IPS-20b (cell line): Measurements from ENCODE around the gene MACC1.

Experiments used
- H3K27ac ChIP-seq: one replicate; pipeline ENCODE4 v1.5.1; 2013; ENCODE audit warnings: low read length
- H3K27me3 ChIP-seq: 2 replicates; pipeline ENCODE4 v1.6.1; 2013; ENCODE audit warnings: mild to moderate bottlenecking, low read length, inconsistent platforms; ENCODE audit not compliant: insufficient read depth
- H3K36me3 ChIP-seq: 2 replicates; pipeline ENCODE4 v1.6.1; 2013; ENCODE audit warnings: low read depth, mild to moderate bottlenecking, inconsistent platforms, low read length, moderate library complexity; ENCODE audit not compliant: insufficient read depth
- H3K4me1 ChIP-seq: 2 replicates; pipeline ENCODE4 v1.6.1; 2013; ENCODE audit warnings: mild to moderate bottlenecking, control low read depth, inconsistent platforms, low read length, moderate library complexity; ENCODE audit not compliant: insufficient read depth
- H3K4me3 ChIP-seq: 2 replicates; pipeline ENCODE4 v1.5.1; 2013; ENCODE audit warnings: mild to moderate bottlenecking, low read length, inconsistent platforms
- H3K9ac ChIP-seq: 2 replicates; pipeline ENCODE4 v1.6.1; 2013; ENCODE audit warnings: low read depth, mild to moderate bottlenecking, inconsistent platforms, low read length, moderate library complexity
- H3K9me3 ChIP-seq: 2 replicates; pipeline ENCODE4 v1.6.1; 2013; ENCODE audit warnings: mild to moderate bottlenecking, low read depth, low read length, inconsistent platforms; ENCODE audit not compliant: insufficient read depth

MACC1 gene

DNA sequence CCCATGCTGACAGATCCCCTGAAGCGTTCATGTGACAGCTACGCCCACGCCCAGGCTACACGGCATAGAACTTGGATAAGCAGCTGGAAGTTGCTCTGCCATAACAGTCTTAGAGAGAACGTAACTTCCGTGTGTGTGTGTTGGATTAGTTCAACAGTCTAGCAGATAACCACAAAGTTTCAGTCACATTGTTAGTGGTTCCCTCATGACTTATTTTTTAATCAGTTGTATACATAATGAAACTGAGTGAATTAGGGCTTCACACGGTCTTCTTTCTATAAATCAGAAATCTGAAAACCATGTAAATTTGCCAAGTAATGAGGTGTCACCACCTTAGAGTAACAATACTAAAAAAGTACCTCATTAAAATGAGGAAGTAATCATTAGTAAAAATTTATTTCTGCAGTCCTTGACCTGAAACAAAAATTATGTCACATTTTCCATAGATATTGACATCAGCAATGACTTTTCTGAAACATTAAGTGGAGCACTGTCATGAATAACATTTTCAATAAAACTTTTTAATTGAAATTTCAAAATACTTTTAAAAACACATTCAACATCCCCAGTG is 21.7 kb upstream of the MACC1 start:
- no peak overlapping the region for H3K9ac ChIP-seq
- no peaks in the 10 kb centered on the region for H3K36me3 ChIP-seq
- no peaks in the 10 kb centered on the region for H3K9me3 ChIP-seq
- H3K27me3 ChIP-seq, result no peaks in the 10 kb centered on the region
- H3K4me3 ChIP-seq, result no peak overlapping the region
- no peaks in the 10 kb centered on the region for H3K4me1 ChIP-seq
- no peak overlapping the region for H3K27ac ChIP-seq

DNA sequence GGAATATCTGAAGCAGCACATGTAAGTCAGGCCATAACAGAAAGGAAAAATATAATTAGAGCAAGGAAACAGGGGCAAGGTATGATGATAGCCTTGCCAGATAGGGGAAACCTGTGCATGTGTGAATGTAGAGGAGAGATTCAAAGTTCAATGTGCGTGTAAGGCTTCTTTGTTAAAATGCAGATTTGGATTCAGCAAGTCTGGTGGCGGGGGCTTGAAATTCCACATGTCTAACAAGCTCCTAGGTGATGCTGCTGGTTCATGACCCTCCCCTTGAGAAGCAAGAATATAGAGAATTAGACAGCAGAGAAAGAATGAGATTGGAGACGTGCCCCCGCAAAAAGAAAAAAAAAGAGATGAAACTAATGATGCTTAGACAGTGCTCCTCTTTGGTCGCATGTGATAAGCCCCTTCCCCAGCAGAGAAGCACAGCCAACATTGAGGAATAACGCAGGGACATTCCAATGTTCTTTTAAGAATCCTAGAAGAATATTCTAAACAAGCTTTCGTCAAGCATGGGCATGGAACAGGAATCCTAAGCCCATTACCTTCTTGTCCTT is 21.1 kb upstream of the MACC1 start:
- Histone ChIP-seq H3K9ac (no peak overlapping the region), H3K27me3 (no peaks in the 10 kb centered on the region), H3K4me1 (no peaks in the 10 kb centered on the region), H3K27ac (no peak overlapping the region), H3K36me3 (no peaks in the 10 kb centered on the region), H3K9me3 (no peaks in the 10 kb centered on the region), H3K4me3 (no peak overlapping the region)

DNA sequence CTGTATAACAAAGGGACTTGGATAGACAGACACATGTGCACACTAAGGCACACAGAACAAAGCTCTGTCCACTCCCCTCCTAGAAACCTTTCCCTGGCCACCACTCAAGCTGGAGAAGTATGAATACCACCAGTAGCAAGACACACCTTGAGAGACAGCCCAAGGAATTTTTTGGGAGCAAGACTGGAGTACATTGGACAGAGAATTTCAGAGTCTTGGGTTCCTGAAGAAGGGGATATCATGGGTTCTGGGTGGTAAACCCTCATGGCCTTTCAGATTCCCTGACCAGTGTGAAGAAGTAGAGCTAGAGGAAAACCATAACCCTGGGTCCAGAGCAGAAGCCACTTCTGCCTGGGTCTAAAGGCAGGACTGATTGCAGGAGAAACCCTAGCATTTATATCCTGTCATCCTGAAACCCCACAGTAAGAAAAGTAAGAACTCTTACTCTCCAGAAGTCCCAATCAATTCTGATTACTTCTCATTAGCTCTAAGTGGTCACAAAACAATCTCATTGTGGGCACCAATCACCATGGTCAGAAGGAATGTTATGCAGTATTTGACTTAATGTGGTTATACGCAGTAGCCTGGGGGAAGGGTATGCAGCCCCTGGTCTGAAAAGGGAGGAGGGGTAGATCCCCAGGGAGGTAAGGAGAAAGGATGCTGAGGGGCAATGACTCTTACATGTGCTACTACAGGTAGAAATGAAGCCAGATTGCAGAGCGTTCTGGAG is 20.4 kb upstream of the MACC1 start:
- Histone ChIP-seq H3K9ac (no peak overlapping the region), H3K27ac (no peak overlapping the region), H3K9me3 (no peaks in the 10 kb centered on the region), H3K4me3 (no peak overlapping the region), H3K36me3 (no peaks in the 10 kb centered on the region), H3K4me1 (no peaks in the 10 kb centered on the region), H3K27me3 (no peaks in the 10 kb centered on the region)

DNA sequence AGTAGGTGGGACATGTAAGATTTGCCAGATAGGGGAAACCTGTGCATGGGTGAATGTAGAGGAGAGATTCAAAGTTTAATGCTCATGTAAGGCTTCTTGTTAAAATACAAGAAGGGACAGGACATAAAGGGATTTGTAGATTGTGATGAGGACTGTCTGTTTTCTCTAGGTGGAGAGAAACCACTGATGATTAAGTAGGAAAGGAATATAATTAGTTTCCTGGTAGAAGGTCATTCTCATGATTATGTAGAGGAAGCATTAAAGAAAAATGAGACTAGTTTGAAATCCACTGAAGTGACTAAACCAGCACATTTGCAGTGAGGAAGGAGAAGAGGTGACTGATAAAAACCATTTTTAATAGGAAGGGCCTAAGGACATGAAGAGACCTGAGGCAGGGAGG is 19.6 kb upstream of the MACC1 start:
- Histone ChIP-seq H3K9me3 (no peaks in the 10 kb centered on the region), H3K27ac (no peak overlapping the region)

DNA sequence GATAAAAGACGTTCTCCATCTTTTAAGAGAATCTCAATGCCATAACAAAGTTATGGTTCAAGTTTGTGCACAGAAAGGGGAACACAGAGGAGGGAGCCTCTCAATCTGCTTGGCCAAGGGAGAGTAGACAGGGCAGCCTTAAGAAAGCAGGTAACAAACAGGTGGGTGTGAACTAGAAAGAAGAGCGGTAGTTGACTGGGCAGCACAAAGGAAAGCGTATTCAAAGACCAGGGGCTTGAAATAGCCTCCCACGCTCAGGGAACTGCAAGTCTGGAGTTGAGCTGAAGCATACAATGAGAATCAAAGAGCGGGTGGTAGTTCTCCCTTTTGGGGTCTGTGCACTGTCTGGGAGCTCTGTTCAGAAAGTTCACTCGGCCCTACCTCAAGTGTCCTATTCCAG is 18.9 kb upstream of the MACC1 start:
- no peaks in the 10 kb centered on the region for H3K36me3 ChIP-seq
- H3K4me1 ChIP-seq, result no peaks in the 10 kb centered on the region
- H3K9me3 ChIP-seq, result no peaks in the 10 kb centered on the region
- no peak overlapping the region for H3K4me3 ChIP-seq
- H3K27ac ChIP-seq, result no peak overlapping the region
- no peak overlapping the region for H3K9ac ChIP-seq
- no peaks in the 10 kb centered on the region for H3K27me3 ChIP-seq

More for the DNA sequence above, 19.6 kb upstream of the MACC1 start:
- H3K9ac ChIP-seq, result no peak overlapping the region
- no peaks in the 10 kb centered on the region for H3K36me3 ChIP-seq
- no peaks in the 10 kb centered on the region for H3K27me3 ChIP-seq
- no peaks in the 10 kb centered on the region for H3K4me1 ChIP-seq
- H3K4me3 ChIP-seq, result no peak overlapping the region

DNA sequence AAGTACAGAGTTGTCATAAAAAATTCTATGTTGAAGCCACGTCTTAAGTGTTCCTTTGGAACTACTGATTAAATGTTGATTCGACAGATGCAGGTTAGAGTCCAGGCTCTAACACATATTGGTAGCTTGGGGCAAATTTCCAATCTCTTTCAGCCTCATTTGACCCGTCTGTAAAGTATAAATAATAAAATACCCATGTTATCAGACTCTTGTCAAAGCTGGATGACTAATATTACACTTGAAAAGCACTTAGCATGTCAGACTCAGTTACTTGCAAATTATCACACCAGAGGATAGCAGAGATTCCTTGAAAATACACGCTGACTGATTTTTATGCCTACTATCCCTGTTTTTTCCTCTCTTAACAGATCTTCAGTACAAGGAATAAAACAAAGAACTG is 18.1 kb upstream of the MACC1 start:
- H3K4me1 ChIP-seq, result no peaks in the 10 kb centered on the region
- H3K36me3 ChIP-seq, result no peaks in the 10 kb centered on the region
- no peaks in the 10 kb centered on the region for H3K9me3 ChIP-seq
- no peak overlapping the region for H3K27ac ChIP-seq
- H3K27me3 ChIP-seq, result no peaks in the 10 kb centered on the region
- no peak overlapping the region for H3K9ac ChIP-seq
- no peak overlapping the region for H3K4me3 ChIP-seq

DNA sequence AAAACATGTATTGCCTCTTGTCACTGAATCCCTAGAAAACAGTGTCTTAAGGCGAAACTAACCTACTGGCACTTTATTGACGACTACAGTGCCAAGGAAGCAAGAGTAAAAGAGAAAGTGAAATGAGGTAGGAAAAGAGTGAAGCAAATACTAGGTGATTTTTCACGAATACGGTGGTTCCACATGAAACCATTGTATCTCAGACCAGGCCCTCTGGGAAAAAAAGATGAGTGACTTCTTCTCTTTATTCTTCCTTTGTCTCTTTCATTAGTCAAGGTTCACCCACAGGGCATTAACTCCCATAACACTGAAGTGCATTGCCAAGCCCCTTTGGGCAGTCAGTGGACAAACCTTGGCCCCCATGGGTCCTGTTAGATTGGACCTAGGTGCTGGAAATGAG is 16.2 kb upstream of the MACC1 start:
- Histone ChIP-seq H3K4me1 (no peaks in the 10 kb centered on the region), H3K9ac (no peak overlapping the region), H3K36me3 (no peaks in the 10 kb centered on the region), H3K27me3 (no peaks in the 10 kb centered on the region), H3K4me3 (no peak overlapping the region), H3K27ac (no peak overlapping the region), H3K9me3 (no peaks in the 10 kb centered on the region)

DNA sequence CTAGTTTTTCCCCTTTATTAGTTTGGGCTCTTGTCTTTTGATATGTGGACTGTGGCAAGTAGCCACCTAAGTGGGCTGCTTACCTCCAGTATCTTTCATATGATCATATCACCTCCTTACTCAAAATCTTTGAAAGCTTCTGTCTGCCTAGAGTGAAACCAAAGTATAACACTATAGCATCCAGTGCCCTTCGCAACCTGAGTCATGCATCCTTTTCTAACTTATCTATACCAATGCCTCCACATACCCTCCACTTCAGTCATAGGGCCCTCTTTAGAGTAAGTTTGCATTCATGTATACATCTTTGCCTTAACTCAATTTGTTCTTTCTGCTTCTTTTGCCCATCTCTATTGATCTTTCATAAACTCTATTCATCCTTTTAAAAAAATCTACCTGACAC is 15.7 kb upstream of the MACC1 start:
- Histone ChIP-seq H3K36me3 (no peaks in the 10 kb centered on the region), H3K9me3 (no peaks in the 10 kb centered on the region), H3K4me1 (no peaks in the 10 kb centered on the region), H3K4me3 (no peak overlapping the region), H3K9ac (no peak overlapping the region), H3K27ac (no peak overlapping the region), H3K27me3 (no peaks in the 10 kb centered on the region)

DNA sequence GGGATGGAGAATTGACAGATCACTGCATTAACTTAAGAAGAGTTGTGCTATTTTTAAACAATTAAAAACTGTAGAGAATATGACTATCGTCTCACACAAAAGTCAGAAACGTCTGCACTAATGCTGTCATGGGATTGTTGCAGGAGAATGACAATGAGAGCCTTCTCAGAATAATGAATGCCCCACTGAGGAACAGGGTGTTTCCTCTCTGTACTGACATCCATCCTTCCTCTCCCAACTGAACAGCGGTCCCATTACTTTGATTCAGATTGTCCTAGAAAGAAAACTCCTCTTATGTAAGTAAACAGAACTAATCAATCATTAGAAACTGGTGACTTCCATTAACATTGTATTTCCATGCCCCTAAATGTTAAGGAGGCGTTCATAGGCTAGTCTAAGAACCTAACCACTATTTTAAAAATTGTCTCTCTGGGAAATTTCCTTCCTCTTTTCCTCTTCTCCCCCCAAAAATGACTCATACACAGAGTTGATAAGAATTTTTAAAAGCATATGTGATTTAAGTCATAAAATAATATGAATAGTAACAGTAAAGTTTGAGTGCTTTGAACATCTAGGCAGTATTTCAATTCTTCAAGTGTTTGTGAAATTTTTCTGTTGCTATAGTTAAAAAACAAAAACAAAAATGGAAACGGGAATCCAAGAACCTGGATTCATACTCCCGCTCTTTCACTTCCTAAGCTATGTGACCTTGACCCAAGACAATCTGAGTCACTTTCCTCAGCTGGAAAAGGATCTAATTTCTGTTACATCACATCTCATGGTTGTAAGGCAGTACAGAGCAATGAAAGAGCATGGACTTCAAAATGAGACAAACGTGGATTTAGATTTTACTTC is 12.7 kb upstream of the MACC1 start:
- H3K9me3 ChIP-seq, result no peaks in the 10 kb centered on the region
- H3K27me3 ChIP-seq, result no peaks in the 10 kb centered on the region
- H3K4me3 ChIP-seq, result no peak overlapping the region
- no peaks in the 10 kb centered on the region for H3K4me1 ChIP-seq
- H3K27ac ChIP-seq, result no peak overlapping the region
- H3K9ac ChIP-seq, result no peak overlapping the region
- no peaks in the 10 kb centered on the region for H3K36me3 ChIP-seq

DNA sequence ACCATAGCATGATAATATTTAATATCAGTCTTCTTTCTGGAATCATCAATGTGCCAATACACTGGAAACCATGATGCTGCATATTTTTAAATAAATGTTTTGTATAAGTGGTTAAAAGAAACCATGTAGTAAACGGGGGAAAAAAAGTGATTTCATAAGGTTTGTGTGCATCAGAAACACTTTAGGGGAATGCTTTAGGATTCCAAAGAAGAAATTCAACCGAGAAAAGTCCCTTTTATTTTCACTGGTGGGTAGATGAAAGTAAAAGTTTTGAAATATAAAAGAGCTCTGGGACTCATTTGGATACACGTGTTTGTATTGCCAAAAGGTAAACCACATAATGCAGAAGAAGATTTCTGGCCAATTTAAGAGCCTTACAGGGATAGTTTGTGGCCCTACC is 11.9 kb upstream of the MACC1 start:
- Histone ChIP-seq H3K9me3 (no peaks in the 10 kb centered on the region), H3K9ac (no peak overlapping the region), H3K4me1 (no peaks in the 10 kb centered on the region), H3K27me3 (no peaks in the 10 kb centered on the region), H3K4me3 (no peak overlapping the region), H3K36me3 (no peaks in the 10 kb centered on the region), H3K27ac (no peak overlapping the region)

DNA sequence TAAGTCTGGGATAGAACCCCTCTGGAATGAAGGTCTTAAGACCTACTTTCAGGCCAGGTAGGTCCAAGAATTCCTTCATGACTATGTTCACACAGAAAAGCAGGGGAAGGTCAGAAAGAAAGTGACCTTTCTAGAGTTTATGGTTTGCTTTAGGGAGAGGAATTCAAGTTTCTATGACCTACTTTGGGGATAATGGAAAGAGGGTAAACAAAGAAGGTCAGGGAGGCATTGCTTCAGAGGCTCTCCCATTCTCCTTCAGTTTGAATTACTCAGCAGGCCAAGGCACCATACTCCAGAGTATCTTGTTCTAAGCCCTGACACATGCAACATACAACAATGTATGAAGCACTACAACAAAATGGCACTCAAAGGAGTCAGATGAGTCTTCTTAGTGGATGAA is 11.5 kb upstream of the MACC1 start:
- H3K4me1 ChIP-seq, result no peaks in the 10 kb centered on the region
- no peak overlapping the region for H3K4me3 ChIP-seq
- H3K27ac ChIP-seq, result no peak overlapping the region
- no peak overlapping the region for H3K9ac ChIP-seq
- H3K9me3 ChIP-seq, result no peaks in the 10 kb centered on the region
- H3K36me3 ChIP-seq, result no peaks in the 10 kb centered on the region
- no peaks in the 10 kb centered on the region for H3K27me3 ChIP-seq
